GM12872 (cell line): Measurements from ENCODE around the gene CXCR5.

Source experiments
- TF ChIP-seq, protein P1 (sequence below): IDR thresholded peaks from 3 replicates; pipeline ENCODE4 v1.5.1; 2011; ENCODE audit warnings: low read depth, mild to moderate bottlenecking, low read length, moderate library complexity; ENCODE audit not compliant: insufficient read depth

Gene CXCR5

DNA sequence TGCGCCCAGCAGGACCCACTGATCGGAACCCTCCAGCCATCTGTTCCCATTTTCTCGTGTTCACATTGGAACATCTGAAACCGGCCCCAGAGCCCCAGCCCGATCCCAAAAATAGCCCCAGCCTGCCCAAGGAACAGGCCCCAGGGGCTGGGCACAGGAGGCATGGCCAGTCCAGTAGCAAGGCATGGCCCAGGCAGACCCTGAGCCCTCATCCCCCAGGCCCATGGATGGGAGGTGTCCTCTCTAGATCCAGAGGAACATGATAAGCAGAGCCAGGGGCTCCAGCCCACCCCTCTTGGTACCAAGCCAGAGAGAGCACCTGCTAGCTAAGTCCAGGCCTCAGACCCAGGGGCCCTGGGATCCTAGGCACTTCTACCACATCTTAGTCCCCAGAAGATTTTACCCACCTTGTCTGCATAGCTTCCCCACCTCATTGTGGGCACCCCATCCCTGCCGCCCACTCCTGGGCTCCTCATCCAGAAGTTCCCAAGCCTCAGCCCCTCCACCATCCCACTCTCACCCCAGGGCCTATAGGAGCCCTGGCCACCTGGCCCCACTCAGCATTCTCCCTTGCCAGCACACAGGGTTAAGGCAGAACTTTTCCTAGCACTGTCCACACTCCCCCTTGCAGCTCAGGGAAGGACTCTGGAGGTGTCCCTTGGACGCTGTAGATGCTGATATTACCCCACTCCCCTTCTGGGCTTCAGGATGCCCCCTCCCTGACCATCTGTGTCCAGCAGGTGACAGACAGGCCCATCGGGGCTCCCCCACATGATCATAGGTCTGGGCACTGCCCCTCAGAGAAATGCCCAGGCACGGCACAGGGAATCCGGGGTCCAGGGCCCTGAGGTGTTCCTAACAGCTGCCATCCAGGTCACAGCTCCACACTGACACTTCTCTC, 32.5 kb downstream of the CXCR5 start:
- TF ChIP-seq, protein P1, sequence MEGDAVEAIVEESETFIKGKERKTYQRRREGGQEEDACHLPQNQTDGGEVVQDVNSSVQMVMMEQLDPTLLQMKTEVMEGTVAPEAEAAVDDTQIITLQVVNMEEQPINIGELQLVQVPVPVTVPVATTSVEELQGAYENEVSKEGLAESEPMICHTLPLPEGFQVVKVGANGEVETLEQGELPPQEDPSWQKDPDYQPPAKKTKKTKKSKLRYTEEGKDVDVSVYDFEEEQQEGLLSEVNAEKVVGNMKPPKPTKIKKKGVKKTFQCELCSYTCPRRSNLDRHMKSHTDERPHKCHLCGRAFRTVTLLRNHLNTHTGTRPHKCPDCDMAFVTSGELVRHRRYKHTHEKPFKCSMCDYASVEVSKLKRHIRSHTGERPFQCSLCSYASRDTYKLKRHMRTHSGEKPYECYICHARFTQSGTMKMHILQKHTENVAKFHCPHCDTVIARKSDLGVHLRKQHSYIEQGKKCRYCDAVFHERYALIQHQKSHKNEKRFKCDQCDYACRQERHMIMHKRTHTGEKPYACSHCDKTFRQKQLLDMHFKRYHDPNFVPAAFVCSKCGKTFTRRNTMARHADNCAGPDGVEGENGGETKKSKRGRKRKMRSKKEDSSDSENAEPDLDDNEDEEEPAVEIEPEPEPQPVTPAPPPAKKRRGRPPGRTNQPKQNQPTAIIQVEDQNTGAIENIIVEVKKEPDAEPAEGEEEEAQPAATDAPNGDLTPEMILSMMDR: no peak

DNA sequence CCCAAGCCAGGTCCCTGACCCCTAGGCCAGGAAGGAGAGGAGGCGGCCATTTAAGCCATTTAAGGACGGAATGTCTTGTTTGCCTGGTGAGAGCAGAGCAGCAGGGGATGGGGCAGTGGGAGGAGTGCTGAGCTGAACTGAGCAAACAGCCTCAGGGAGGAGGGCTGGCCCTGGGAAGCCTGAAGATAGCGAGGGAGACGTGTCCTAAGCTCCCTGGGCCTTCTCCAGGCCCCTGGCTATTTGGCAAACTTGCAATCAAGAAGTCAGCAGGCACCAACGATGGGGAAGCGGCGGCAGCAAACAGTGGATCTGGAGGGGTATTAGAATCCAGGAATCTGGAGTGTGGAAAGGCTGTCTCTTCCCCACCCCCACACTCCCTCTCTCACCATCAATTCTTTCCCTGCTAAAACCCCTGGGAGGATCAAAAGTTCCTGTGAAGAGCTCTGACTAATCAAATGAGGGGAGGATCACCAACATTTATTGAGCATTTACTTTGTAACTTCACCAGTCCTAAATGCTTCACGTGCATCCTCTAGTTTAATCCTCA, 33.2 kb downstream of the CXCR5 start:
- TF ChIP-seq, protein P1: no peak

DNA sequence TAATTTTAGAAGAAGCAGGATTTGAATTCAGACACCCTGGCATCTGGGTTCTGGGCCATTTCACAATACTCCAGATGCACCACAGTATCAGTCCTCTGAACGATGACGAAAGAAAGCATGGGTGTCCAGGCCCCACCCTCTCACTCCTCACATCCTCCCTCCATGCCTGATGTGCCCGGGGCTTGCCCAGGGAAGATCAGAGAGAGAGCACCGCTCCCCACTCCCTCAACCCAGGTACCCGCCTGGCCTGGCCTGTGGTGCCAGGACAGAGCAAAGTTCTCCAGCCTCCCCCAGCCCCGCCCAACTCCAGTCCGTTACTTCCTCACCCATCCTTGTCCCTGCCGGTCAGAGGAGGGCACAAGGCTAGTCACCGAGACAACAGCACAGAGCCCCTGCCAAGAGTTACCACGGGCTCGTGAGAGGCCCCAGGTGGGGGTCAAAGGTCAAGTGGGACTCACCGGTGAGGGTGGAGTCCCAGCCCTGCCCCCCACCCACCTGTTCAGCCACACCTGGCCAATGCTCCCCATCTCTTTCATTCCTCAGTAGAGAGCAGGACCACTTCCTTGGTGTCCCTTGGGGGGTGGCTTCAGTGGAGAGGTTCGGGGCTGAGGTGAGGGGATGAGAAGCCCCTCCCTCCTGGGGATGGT, 33.9 kb downstream of the CXCR5 start:
- TF ChIP-seq, protein P1: no peak

DNA sequence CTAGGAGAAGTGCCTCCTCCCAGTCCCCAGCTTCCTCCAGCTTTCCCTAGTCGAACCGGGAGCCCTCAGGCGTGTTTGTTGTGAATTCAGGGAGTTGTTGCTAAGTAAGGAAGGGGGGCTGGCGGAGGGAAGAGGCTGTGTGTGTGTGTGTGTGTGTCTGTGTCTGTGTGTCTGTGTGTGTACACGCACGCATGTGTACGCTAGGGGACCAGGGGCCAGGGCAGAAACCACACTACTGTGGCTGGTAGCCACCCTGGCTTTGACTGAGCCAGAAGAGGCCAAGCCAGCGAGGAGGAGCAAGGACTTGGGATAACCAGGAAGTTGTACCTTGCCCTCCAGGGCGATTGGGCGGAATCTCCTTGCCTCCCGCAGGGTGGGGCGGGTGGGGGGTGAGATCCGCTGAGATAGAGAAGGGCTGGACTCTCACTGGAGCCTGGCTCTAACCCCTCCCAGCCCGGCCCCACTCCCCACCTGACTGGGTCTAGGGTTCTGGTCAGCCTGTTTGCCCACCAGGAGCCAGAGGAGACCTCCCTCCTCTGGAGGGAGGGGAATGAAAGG, 34.5 kb downstream of the CXCR5 start:
- TF ChIP-seq, protein P1: no peak

DNA sequence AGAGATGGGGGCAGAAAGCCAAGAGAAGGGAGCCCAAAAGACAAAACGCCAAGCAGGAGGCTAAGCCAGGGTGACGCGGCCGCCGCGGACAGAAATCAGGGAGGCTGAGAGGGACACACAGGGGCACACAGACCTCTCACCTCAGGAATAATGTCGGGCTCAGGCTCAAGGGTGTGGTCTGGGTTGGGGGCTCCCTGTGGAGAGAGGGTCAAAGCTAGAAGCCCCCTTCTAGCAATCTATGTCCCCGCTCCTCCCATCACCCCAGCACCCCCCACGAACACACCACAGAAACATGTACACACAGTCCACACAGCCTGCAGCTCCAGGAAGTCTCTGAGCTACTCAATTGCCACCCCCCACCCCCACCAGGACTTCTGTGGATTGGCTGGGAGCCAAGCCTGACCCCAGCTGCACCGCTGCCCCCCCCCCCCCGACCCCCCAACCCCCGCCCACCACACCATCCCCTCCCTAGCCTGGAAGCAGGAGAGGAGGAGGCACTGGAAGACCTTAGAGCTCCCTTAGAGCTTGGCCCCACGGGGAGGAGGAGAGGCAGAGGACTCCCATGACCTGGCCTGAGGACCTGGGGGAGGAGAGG, 35.1 kb downstream of the CXCR5 start:
- TF ChIP-seq, protein P1: no peak

DNA sequence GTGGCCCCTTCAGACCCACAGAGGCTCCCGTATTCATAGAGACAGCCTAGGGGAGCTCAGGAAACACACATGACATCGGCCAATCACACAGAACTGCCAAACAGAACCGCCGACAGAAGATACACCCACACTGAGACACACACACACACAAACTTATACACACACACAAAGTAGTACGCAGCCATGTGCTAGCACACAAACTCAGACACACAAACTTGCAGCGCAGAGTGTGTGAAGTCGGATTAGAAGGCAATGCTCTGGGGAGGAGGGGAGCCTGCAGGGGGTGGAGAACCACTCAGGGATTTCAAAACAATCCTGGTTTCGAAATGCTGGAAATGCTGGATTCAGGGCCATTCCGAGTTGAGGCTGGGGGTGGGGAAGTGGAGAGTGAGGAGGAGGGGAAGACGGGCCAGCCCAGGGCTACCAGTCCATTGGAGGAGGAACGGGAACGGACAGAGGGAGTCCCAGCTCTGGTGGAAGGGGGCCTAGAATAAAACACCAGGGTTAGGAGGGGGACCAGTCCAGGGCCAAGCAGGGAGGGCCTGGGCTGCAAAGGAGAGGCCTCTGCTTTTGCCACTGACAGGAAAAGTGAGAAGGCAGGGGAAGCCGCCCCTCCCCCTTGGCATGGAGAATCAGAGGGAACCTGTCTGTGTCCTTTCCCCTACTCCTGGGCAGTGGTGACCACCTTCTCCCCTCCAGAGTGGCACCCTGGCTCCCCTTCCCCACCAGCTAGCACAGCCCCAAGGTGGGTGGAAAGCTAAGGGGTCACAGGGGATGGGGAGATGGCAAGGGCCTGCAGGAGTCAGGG, 37.6 kb downstream of the CXCR5 start:
- TF ChIP-seq, protein P1: no peak
